Pancreas (tissue), 10 donors: ENCODE results near the gene FCMR. TPM values are rescaled to one million over a fixed set of nuclear protein-coding genes. Genes with fewer than 3 reads are reported as not detected.

ENCODE experiments used
- ATAC-seq, 4 donors: fragments of 200-7000 bp; cut with Tn5 transposase; one replicate each; pipeline versions ENCODE4 v1.8.0 to v1.9.1; 2020; ENCODE audit warnings: mild to moderate bottlenecking in 4 of 4, moderate library complexity in 4 of 4
- DNase-seq, 6 donors: peaks; one replicate each; pipeline ENCODE4 v3.0.0-alpha.2; 2020
- FAIRE-seq: peaks from 2 replicates; lab custom pipeline; 2012; peaks lifted over from hg19 to GRCh38; lab: Jason Lieb, UNC
- H3K27ac ChIP-seq, 4 donors: fragments of 200-600 bp; sonication (generic); 1 replicate in 3 of 4; 2 replicates in 1 of 4; pipeline versions ENCODE4 v1.5.0 to v1.8.0; 2020
- H3K27me3 ChIP-seq, 4 donors: fragments of 200-600 bp; one replicate each; pipeline ENCODE4 v1.8.0; 2021
- H3K36me3 ChIP-seq, 3 donors: fragments of 200-600 bp; sonication (generic) in 1 of 3; one replicate each; pipeline versions ENCODE4 v1.5.0 to v1.8.0; 2020 to 2021
- H3K4me1 ChIP-seq, 3 donors: fragments of 200-600 bp; one replicate each; pipeline ENCODE4 v1.8.0; 2021
- H3K4me3 ChIP-seq, 4 donors: fragments of 200-600 bp; sonication (generic) in 2 of 4; one replicate each; pipeline versions ENCODE4 v1.5.0 to v1.8.0; 2020 to 2021
- H3K9me3 ChIP-seq, 4 donors: fragments of 200-600 bp; one replicate each; pipeline ENCODE4 v1.8.0; 2021
- CTCF ChIP-seq, 4 donors: fragments of 200-600 bp; sonication (generic) in 3 of 4; IDR thresholded peaks; one replicate each; pipeline versions ENCODE4 v1.5.0 to v1.8.0; 2021; ENCODE audit warnings: antibody characterized with exemption in 4 of 4
- WGBS, 2 donors: extraction: QIAGEN DNeasy Blood & Tissue Kit; methylation state at CpG; one replicate each; pipeline ENCODE4 v1.1.7; 2013; 5-methylcytosine and 5-hydroxymethylcytosine counted together
- intact Hi-C, 3 donors: fragments of 100-400 bp; cut with DNase I; formaldehyde crosslinking; loops; one replicate each; pipeline versions ENCODE4 v1.11.1 to v1.14.2; 2022
- polyA plus RNA-seq, 2 donors: library from polyadenylated mRNA; stranded (reverse); fragments of 200-250 nt; gene quantifications; one replicate each; pipeline ENCODE4 v1.2.3, GENCODE V29; 2013
- total RNA-seq, 6 donors: library from RNA; stranded (reverse); fragmentation: NEBNext Ultra II Directional in 4 of 6; extraction: Animal tissue kit (Norgen Biotek cat#: 25700) in 4 of 6; gene quantifications; one replicate each; pipeline versions ENCODE4 v1.2.1 to v1.2.4, GENCODE V29; 2021 to 2023
- donor health status: healthy with polysubstance abuse.
- donor health status: DM: no; HTN: no; CAD: no; lungs with moderate emphysema.
- donor health status: DM: no; HTN: no; CAD: no.
- donor health status: control.
- donor health status: control.
- donor health status: Bipolar disorder and iron deficiency.
- donor health status: DM: yes; HTN: yes; CAD: no.
- donor health status: DM: no; HTN: no; CAD: no.
- donor health status: DM: no; HTN: no; CAD: no.
- donor health status: DM: yes; HTN: yes; CAD: no.

Gene FCMR
- total and polyA plus RNA-seq, 8 donors, result 0.58 to 2.0 (median 0.97) TPM

- Histone ChIP-seq H3K4me1 (peaks cover 0 to 3% (median 0%) of the 10 kb centered on the region in 3 donors), H3K27me3 (no peaks in the 10 kb centered on the region), H3K36me3 (no peaks in the 10 kb centered on the region), H3K9me3 (no peaks in the 10 kb centered on the region), H3K27ac (no peak overlapping the region), H3K4me3 (no peak overlapping the region)
- no peak for TF ChIP-seq CTCF (IDR thresholded peaks at IDR 0.05)
- DNase-seq (no peak), ATAC-seq (no peak), FAIRE-seq (no peak)
- intact Hi-C loops, result no loop called here
- 84 to 100% methylated on average over 1 of the region's 1 CpG for WGBS, 2 donors
Measured at GRCh38 chr1:206867239-206867638, 54.5 kb downstream of the FCMR start.

GRCh38 chr1:206866062-206866461 is 55.7 kb downstream of the FCMR start:
- H3K4me1 ChIP-seq, result peaks cover 0 to 3% (median 0%) of the 10 kb centered on the region in 3 donors
- ATAC-seq (no peak), DNase-seq (no peak), FAIRE-seq (no peak)
- H3K36me3 ChIP-seq, result no peaks in the 10 kb centered on the region
- no peak overlapping the region for H3K4me3 ChIP-seq
- H3K27ac ChIP-seq, result no peak overlapping the region
- no peak for TF ChIP-seq CTCF (IDR thresholded peaks at IDR 0.05)
- 64 to 84% methylated on average over 2 of the region's 2 CpGs for WGBS, 2 donors
- intact Hi-C loops, result no loop called here
- H3K27me3 ChIP-seq, result no peaks in the 10 kb centered on the region
- no peaks in the 10 kb centered on the region for H3K9me3 ChIP-seq

GRCh38 chr1:206864939-206865671 is 56.6 kb downstream of the FCMR start, which contains the start of gene IL20:
Gene IL20, plus strand, starts transcription at chr1:206865623. Its CDS starts 230 bp downstream, at chr1:206865853.
- Histone ChIP-seq H3K4me1 (peaks cover 0 to 3% (median 0%) of the 10 kb centered on the region in 3 donors), H3K4me3 (no peak within 1 kb of the TSS), H3K9me3 (no peaks in the 10 kb centered on the region), H3K27me3 (no peaks in the 10 kb centered on the region), H3K36me3 (no peaks in the 10 kb centered on the region), H3K27ac (no peak within 1 kb of the TSS)
- intact Hi-C loops, result no loop called here
- DNase-seq (peak; percentile 88 to 99 (median 95)), ATAC-seq (peak; percentile 98 to 100 (median 99)), FAIRE-seq (no peak)
- 49 to 50% methylated on average over 19 of the region's 19 CpGs for WGBS, 2 donors
- peak; percentile 85 to 94 (median 88) for TF ChIP-seq CTCF (IDR thresholded peaks at IDR 0.05)

GRCh38 chr1:206863266-206863665 is 58.5 kb downstream of the FCMR start:
- H3K4me3 ChIP-seq, result no peak overlapping the region
- no peaks in the 10 kb centered on the region for H3K36me3 ChIP-seq
- intact Hi-C loops, result no loop called here
- no peak for TF ChIP-seq CTCF (IDR thresholded peaks at IDR 0.05)
- H3K27ac ChIP-seq, result no peak overlapping the region
- DNase-seq (no peak), FAIRE-seq (no peak), ATAC-seq (no peak)
- peaks cover 0 to 3% (median 0%) of the 10 kb centered on the region in 3 donors for H3K4me1 ChIP-seq
- 13% methylated on average over 1 of the region's 1 CpG for WGBS, 2 donors
- no peaks in the 10 kb centered on the region for H3K27me3 ChIP-seq
- H3K9me3 ChIP-seq, result no peaks in the 10 kb centered on the region

GRCh38 chr1:206860165-206860564 is 61.6 kb downstream of the FCMR start:
- 75 to 77% methylated on average over 4 of the region's 4 CpGs for WGBS, 2 donors
- H3K4me3 ChIP-seq, result no peak overlapping the region
- DNase-seq, result no peak
- H3K9me3 ChIP-seq, result no peaks in the 10 kb centered on the region
- no peak overlapping the region for H3K27ac ChIP-seq
- H3K36me3 ChIP-seq, result no peaks in the 10 kb centered on the region
- no peaks in the 10 kb centered on the region for H3K27me3 ChIP-seq
- H3K4me1 ChIP-seq, result peaks cover 0 to 3% (median 0%) of the 10 kb centered on the region in 3 donors
- no peak for ATAC-seq
- TF ChIP-seq CTCF (IDR thresholded peaks at IDR 0.05), result no peak
- FAIRE-seq, result no peak
- intact Hi-C loops, result no loop called here
